Fibroblast of villous mesenchyme (primary cell): Measurements from ENCODE around the gene TRAF3. TPM values are rescaled to one million over a fixed set of nuclear protein-coding genes. Genes with fewer than 3 reads are reported as not detected.

Experiments used
- DNase-seq: peaks from one replicate; pipeline ENCODE4 v3.0.0-alpha.2; 2010; ENCODE audit warnings: low read depth
- H3K4me3 ChIP-seq: 2 replicates; pipeline ENCODE4 v1.5.1; 2011; ENCODE audit warnings: low read depth, mild to moderate bottlenecking, low read length
- CTCF ChIP-seq: IDR thresholded peaks from 2 replicates; pipeline ENCODE4 v1.5.1; 2012; ENCODE audit warnings: low read depth, mild to moderate bottlenecking, low read length; ENCODE audit not compliant: insufficient read depth
- total RNA-seq: library from RNA; depleted of rRNA; stranded (reverse); fragments of >200 nt; gene quantifications from 2 replicates; pipeline ENCODE4 v1.2.3, GENCODE V29; 2012

Gene TRAF3
- total RNA-seq, 1 donor, result 30.7 TPM

GRCh38 chr14:102942069-102942468 lies 164.8 kb downstream of the TRAF3 start:
- no peak for DNase-seq
- no peak for TF ChIP-seq CTCF
- H3K4me3 ChIP-seq, result no peak overlapping the region

GRCh38 chr14:102943454-102943853 lies 166.2 kb downstream of the TRAF3 start:
- DNase-seq, result no peak
- TF ChIP-seq CTCF, result no peak
- no peak overlapping the region for H3K4me3 ChIP-seq

- TF ChIP-seq CTCF, result no peak
- no peak for DNase-seq
- H3K4me3 ChIP-seq, result no peak overlapping the region
These were observed 166.7 kb downstream of the TRAF3 start for GRCh38 chr14:102943979-102944378.

- no peak for TF ChIP-seq CTCF
These were observed 167.4 kb downstream of the TRAF3 start for GRCh38 chr14:102944448-102945330.

GRCh38 chr14:102945346-102946130 lies 168.3 kb downstream of the TRAF3 start:
- no peak for DNase-seq
- TF ChIP-seq CTCF, result no peak
- H3K4me3 ChIP-seq, result no peak overlapping the region

More at GRCh38 chr14:102944448-102945330, 167.4 kb downstream of the TRAF3 start:
- DNase-seq, result no peak
- no peak overlapping the region for H3K4me3 ChIP-seq

- no peak for TF ChIP-seq CTCF
- DNase-seq, result no peak
These were observed 170.3 kb downstream of the TRAF3 start for GRCh38 chr14:102947321-102948103.

More at GRCh38 chr14:102947321-102948103, 170.3 kb downstream of the TRAF3 start:
- H3K4me3 ChIP-seq, result no peak overlapping the region
